Tibial artery (tissue), 4 donors: ENCODE measurements around the gene PPIA.
A peak's percentile ranks its signal among the peaks of the same experiment; 100 is the strongest.

ENCODE experiments used
- DNase-seq, 2 donors: peaks; one replicate each; pipeline ENCODE4 v3.0.0-alpha.2; 2019
- H3K27ac ChIP-seq, 2 donors: fragments of 200-600 bp; sonication (generic) in 1 of 2; 1 replicate in 1 of 2; 2 replicates in 1 of 2; pipeline ENCODE4 v1.5.1; 2018 to 2019; ENCODE audit warnings: mild to moderate bottlenecking in 1 of 2
- H3K27me3 ChIP-seq, 2 donors: fragments of 200-600 bp; sonication (generic) in 1 of 2; one replicate each; pipeline versions ENCODE4 v1.5.1 to v1.6.0; 2016 to 2019
- H3K36me3 ChIP-seq, 3 donors: fragments of 200-600 bp; sonication (generic) in 2 of 3; one replicate each; pipeline ENCODE4 v1.5.1; 2016 to 2019; ENCODE audit warnings: mild to moderate bottlenecking in 2 of 3
- H3K4me1 ChIP-seq, 4 donors: fragments of 200-600 bp; sonication (generic) in 2 of 4; 1 replicate in 3 of 4; 2 replicates in 1 of 4; pipeline ENCODE4 v1.5.1; 2016 to 2019
- H3K4me3 ChIP-seq, 2 donors: fragments of 200-600 bp; sonication (generic) in 1 of 2; 1 replicate in 1 of 2; 2 replicates in 1 of 2; pipeline ENCODE4 v1.5.1; 2018 to 2019; ENCODE audit warnings: mild to moderate bottlenecking in 2 of 2
- H3K9me3 ChIP-seq, 3 donors: fragments of 200-600 bp; sonication (generic) in 1 of 3; one replicate each; pipeline ENCODE4 v1.5.1; 2016 to 2019
- intact Hi-C: fragments of 100-400 bp; cut with DNase I; formaldehyde crosslinking; loops from one replicate; pipeline ENCODE4 v1.15.0; 2023; ENCODE audit warnings: low total_unique reads
- TF ChIP-seq, protein P1 (sequence below), 2 experiments: fragments of 200-600 bp in 1 of 2; fragments of 450-650 bp in 1 of 2; IDR thresholded peaks; one replicate each; pipeline ENCODE4 v1.5.1; 2017 to 2019; ENCODE audit warnings: antibody characterized with exemption in 2 of 2, mild to moderate bottlenecking in 1 of 2, moderate library complexity in 1 of 2

Gene PPIA

DNA sequence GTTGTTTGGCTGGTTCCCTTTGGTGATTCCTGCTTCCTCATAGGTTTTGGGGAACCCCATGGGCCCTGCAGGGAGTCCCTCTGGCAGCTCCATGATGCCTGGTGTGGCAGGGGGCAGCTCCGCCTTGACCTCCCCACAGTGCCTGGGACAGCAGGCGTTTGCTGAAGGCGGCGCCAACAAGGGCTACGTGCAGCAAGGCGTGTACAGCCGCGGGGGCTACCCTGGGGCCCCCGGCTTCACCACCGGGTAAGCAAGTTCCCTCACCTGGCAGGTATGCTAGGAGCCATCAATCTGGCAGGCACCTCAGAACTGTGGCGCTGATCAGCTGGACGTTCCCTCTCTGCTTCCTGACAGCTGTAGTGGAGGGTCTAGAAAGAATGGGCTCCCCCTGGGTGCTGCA is 39.6 kb upstream of the PPIA start:
- no peaks in the 10 kb centered on the region for H3K9me3 ChIP-seq
- TF ChIP-seq, protein P1, sequence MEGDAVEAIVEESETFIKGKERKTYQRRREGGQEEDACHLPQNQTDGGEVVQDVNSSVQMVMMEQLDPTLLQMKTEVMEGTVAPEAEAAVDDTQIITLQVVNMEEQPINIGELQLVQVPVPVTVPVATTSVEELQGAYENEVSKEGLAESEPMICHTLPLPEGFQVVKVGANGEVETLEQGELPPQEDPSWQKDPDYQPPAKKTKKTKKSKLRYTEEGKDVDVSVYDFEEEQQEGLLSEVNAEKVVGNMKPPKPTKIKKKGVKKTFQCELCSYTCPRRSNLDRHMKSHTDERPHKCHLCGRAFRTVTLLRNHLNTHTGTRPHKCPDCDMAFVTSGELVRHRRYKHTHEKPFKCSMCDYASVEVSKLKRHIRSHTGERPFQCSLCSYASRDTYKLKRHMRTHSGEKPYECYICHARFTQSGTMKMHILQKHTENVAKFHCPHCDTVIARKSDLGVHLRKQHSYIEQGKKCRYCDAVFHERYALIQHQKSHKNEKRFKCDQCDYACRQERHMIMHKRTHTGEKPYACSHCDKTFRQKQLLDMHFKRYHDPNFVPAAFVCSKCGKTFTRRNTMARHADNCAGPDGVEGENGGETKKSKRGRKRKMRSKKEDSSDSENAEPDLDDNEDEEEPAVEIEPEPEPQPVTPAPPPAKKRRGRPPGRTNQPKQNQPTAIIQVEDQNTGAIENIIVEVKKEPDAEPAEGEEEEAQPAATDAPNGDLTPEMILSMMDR (IDR thresholded peaks at IDR 0.05) = no peak
- no peak overlapping the region for H3K4me3 ChIP-seq
- intact Hi-C loops = no loop called here
- H3K36me3 ChIP-seq = peaks cover 33 to 51% (median 46%) of the 10 kb centered on the region in 3 donors
- H3K4me1 ChIP-seq = peaks cover 4 to 40% (median 26%) of the 10 kb centered on the region in 4 donors
- H3K27me3 ChIP-seq = no peaks in the 10 kb centered on the region
- no peak for DNase-seq
- H3K27ac ChIP-seq = peak overlapping the region in 1 of 2 donors; percentile 64

DNA sequence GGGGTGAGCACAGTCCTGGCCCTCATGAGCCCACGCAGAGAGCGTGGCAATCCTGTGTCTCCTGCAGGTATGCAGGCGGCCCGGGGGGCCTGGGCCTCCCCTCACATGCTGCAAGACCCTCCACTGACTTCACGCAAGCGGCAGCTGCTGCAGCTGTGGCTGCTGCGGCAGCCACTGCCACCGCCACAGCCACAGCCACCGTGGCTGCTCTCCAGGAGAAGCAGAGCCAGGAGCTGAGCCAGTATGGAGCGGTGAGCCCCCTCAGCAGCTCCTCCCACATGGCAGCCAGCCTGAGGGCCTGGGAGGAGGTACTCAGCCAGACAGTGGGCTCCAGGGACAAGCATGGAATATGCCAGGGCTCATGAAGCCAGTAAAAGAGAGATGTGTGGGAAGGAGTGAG is 39.2 kb upstream of the PPIA start:
- Histone ChIP-seq H3K4me3 (no peak overlapping the region), H3K27ac (peak overlapping the region in 1 of 2 donors; percentile 1), H3K4me1 (peaks cover 4 to 40% (median 26%) of the 10 kb centered on the region in 4 donors), H3K9me3 (no peaks in the 10 kb centered on the region), H3K27me3 (no peaks in the 10 kb centered on the region), H3K36me3 (peaks cover 33 to 55% (median 50%) of the 10 kb centered on the region in 3 donors)
- intact Hi-C loops = no loop called here
- DNase-seq = no peak
- TF ChIP-seq, protein P1 (IDR thresholded peaks at IDR 0.05) = no peak

DNA sequence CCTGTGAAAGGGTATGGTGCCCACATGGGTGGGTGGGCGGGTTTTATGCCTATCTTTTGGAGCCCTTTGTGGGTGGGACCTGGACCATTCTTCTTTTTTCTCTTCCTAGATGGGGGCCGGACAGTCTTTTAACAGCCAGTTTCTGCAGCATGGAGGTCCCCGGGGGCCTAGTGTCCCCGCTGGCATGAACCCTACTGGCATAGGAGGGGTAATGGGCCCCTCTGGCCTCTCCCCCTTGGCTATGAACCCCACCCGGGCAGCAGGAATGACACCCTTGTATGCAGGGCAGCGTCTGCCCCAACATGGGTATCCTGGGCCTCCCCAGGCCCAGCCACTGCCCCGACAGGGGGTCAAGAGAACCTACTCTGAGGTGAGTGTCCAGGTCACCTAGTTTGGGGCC is 38.7 kb upstream of the PPIA start:
- Histone ChIP-seq H3K27ac (peak overlapping the region in 1 of 2 donors; percentile 1), H3K4me3 (no peak overlapping the region), H3K4me1 (peaks cover 4 to 40% (median 26%) of the 10 kb centered on the region in 4 donors), H3K27me3 (no peaks in the 10 kb centered on the region), H3K36me3 (peaks cover 33 to 60% (median 55%) of the 10 kb centered on the region in 3 donors), H3K9me3 (no peaks in the 10 kb centered on the region)
- no peak for DNase-seq
- intact Hi-C loops = no loop called here
- TF ChIP-seq, protein P1 (IDR thresholded peaks at IDR 0.05) = no peak

- TF ChIP-seq, protein P1 (IDR thresholded peaks at IDR 0.05) = no peak
- peaks cover 4 to 36% (median 25%) of the 10 kb centered on the region in 4 donors for H3K4me1 ChIP-seq
- H3K27me3 ChIP-seq = no peaks in the 10 kb centered on the region
- no peak overlapping the region for H3K4me3 ChIP-seq
- H3K9me3 ChIP-seq = no peaks in the 10 kb centered on the region
- no peak for DNase-seq
- intact Hi-C loops = no loop called here
- H3K27ac ChIP-seq = no peak overlapping the region
- peaks cover 44 to 75% (median 70%) of the 10 kb centered on the region in 3 donors for H3K36me3 ChIP-seq
Observed at GRCh38 chr7:44759246-44759645, 37.2 kb upstream of the PPIA start.

GRCh38 chr7:44760034-44760580 is 36.4 kb upstream of the PPIA start:
- Histone ChIP-seq H3K4me1 (peaks cover 4 to 27% (median 21%) of the 10 kb centered on the region in 4 donors), H3K4me3 (no peak overlapping the region), H3K36me3 (peaks cover 53 to 83% (median 78%) of the 10 kb centered on the region in 3 donors), H3K27ac (no peak overlapping the region), H3K9me3 (no peaks in the 10 kb centered on the region), H3K27me3 (no peaks in the 10 kb centered on the region)
- TF ChIP-seq, protein P1 (IDR thresholded peaks at IDR 0.05) = no peak
- no peak for DNase-seq
- intact Hi-C loops = no loop called here
